Activated CD4-positive, alpha-beta T cell treated with anti-CD3 and anti-CD28 coated beads for 36 hours (primary cell): Measurements from ENCODE around the gene APCDD1L. TPM values are rescaled to one million over a fixed set of nuclear protein-coding genes. Genes with fewer than 3 reads are reported as not detected.

Experiments
- ATAC-seq: fragments of 200-7000 bp; cut with Tn5 transposase; one replicate; pipeline ENCODE4 v1.10.0; 2021; ENCODE audit warnings: mild to moderate bottlenecking, moderate library complexity
- CTCF ChIA-PET: fragments of 350-600 bp; sonication (Branson Sonifier 250); formaldehyde crosslinking; loops from one replicate; lab custom pipeline; 2021; ENCODE audit warnings: antibody characterized with exemption; lab: Charles Lee
- POLR2A ChIA-PET: fragments of 350-600 bp; sonication (Branson Sonifier 250); formaldehyde crosslinking; loops from one replicate; lab custom pipeline; 2021; ENCODE audit warnings: antibody characterized with exemption, inconsistent platforms; lab: Charles Lee
- DNase-seq: peaks from one replicate; pipeline ENCODE4 v3.0.0-alpha.2; 2020
- H3K27ac Mint-ChIP-seq: one replicate; pipeline ENCODE4 v1.8.0; 2021; ENCODE audit warnings: mixed read lengths
- H3K27me3 Mint-ChIP-seq: one replicate; pipeline ENCODE4 v1.8.0; 2021; ENCODE audit warnings: mixed read lengths
- H3K36me3 Mint-ChIP-seq: one replicate; pipeline ENCODE4 v1.8.0; 2021; ENCODE audit warnings: low read depth, mixed read lengths
- H3K4me1 Mint-ChIP-seq: one replicate; pipeline ENCODE4 v1.8.0; 2021; ENCODE audit warnings: mixed read lengths
- H3K4me3 Mint-ChIP-seq: one replicate; pipeline ENCODE4 v1.8.0; 2021; ENCODE audit warnings: mild to moderate bottlenecking, moderate library complexity, mixed read lengths
- H3K9me3 Mint-ChIP-seq: one replicate; pipeline ENCODE4 v1.8.0; 2021; ENCODE audit warnings: low read depth, mixed read lengths
- intact Hi-C, 2 experiments: fragments of 100-400 bp; cut with DNase I in 1 of 2; cut with micrococcal nuclease in 1 of 2; formaldehyde crosslinking; loops; one replicate each; pipeline versions ENCODE4 v1.14.2 to v1.15.1; 2022 to 2024; cut with DNase I, micrococcal nuclease
- total RNA-seq, 2 experiments: library from RNA; stranded (reverse); gene quantifications; one replicate each; pipeline ENCODE4 v1.2.3, GENCODE V29; 2021

Gene APCDD1L
- total RNA-seq, 2 experiments from 2014 or later, result not detected

GRCh38 chr20:58481481-58482021, 33.6 kb downstream of the APCDD1L start:
- peak; percentile 82 for DNase-seq
- Mint-ChIP-seq H3K4me3 (no peak overlapping the region), H3K4me1 (no peaks in the 10 kb centered on the region), H3K9me3 (peaks cover 16% of the 10 kb centered on the region), H3K36me3 (peaks cover 5% of the 10 kb centered on the region), H3K27ac (no peak overlapping the region), H3K27me3 (peaks cover 15% of the 10 kb centered on the region)
- intact Hi-C loops, result loop anchor here (1.0 to 10.0 kb wide), 7 partner anchors 169 to 593 kb away; partner anchors contain the start of genes NPEPL1 (in 1 of the 2) and STX16 (in 1 of the 2)
- POLR2A ChIA-PET, result interaction anchor here (0.7 kb wide), 1 partner anchor 20 kb away, joined by 3 read pairs; no protein-coding TSS in a partner anchor
- peak; percentile 78 for ATAC-seq
- CTCF ChIA-PET, result interaction anchor here (0.5 to 2.1 kb wide), 31 partner anchors 8 to 1014 kb away, joined by 3 to 11 read pairs (median 4); partner anchors contain the start of gene GNAS

GRCh38 chr20:58480551-58481336, 34.5 kb downstream of the APCDD1L start:
- H3K27me3 Mint-ChIP-seq, result peaks cover 10% of the 10 kb centered on the region
- ChIA-PET CTCF (interaction anchor here (0.7 to 2.1 kb wide), 22 partner anchors 7 to 1015 kb away, joined by 3 to 11 read pairs (median 4); partner anchors contain the start of gene GNAS), POLR2A (no interaction called here)
- H3K27ac Mint-ChIP-seq, result no peak overlapping the region
- H3K4me1 Mint-ChIP-seq, result no peaks in the 10 kb centered on the region
- no peaks in the 10 kb centered on the region for H3K36me3 Mint-ChIP-seq
- H3K4me3 Mint-ChIP-seq, result no peak overlapping the region
- ATAC-seq, result no peak
- H3K9me3 Mint-ChIP-seq, result peaks cover 9% of the 10 kb centered on the region
- intact Hi-C loops, result loop anchor here (1.0 to 10.0 kb wide), 7 partner anchors 170 to 594 kb away; partner anchors contain the start of genes NPEPL1 (in 1 of the 2) and STX16 (in 1 of the 2)
- DNase-seq, result no peak

GRCh38 chr20:58479726-58480440, 35.3 kb downstream of the APCDD1L start:
- ChIA-PET POLR2A (no interaction called here), CTCF (interaction anchor here (0.7 to 2.1 kb wide), 7 partner anchors 24 to 400 kb away, joined by 3 to 7 read pairs (median 4); no protein-coding TSS in a partner anchor)
- H3K4me1 Mint-ChIP-seq, result no peaks in the 10 kb centered on the region
- H3K27me3 Mint-ChIP-seq, result peaks cover 10% of the 10 kb centered on the region
- no peak overlapping the region for H3K27ac Mint-ChIP-seq
- H3K4me3 Mint-ChIP-seq, result no peak overlapping the region
- H3K36me3 Mint-ChIP-seq, result no peaks in the 10 kb centered on the region
- H3K9me3 Mint-ChIP-seq, result peaks cover 8% of the 10 kb centered on the region
- ATAC-seq, result no peak
- DNase-seq, result no peak
- intact Hi-C loops, result loop anchor here (5.0 to 10.0 kb wide), 3 partner anchors 172 to 595 kb away; partner anchors contain the start of gene STX16 (in 1 of the 2)

DNA sequence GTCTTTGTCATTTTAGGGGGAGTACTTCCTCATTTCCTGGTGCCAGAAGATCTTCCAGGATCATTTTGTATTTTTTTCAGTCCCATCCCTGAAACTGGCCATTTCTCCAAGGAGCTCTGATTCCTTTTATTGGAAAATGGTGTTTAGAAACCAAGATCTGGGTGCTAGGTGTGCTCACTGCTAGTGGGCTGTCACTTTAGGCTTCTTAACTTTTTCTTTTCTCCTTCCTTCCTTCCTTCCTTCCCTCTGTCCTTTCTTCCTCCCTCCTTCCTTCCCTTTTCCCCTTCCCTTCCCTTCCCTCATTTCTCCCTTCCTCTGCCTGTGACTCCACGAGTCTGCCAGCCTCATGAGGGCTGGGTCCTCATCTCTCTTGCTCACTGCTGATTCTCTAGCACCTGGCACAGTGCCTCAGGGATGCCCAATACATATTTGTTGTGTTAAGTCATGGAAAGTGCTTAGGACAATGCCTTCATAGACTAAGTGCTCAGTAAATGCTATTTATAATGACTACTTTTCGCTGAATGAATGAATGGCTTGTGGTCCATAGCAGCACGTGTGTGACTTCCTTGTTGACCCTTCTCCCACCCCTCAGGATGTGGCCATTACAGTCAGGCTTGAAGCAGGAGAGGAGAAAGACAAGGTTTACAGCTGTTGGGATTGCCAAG, 36.9 kb downstream of the APCDD1L start:
- Mint-ChIP-seq H3K9me3 (peaks cover 6% of the 10 kb centered on the region), H3K4me1 (no peaks in the 10 kb centered on the region), H3K36me3 (no peaks in the 10 kb centered on the region), H3K4me3 (no peak overlapping the region), H3K27ac (no peak overlapping the region), H3K27me3 (peaks cover 10% of the 10 kb centered on the region)
- POLR2A ChIA-PET, result no interaction called here
- CTCF ChIA-PET, result interaction anchor here (0.6 to 1.6 kb wide), 3 partner anchors 33 to 856 kb away, joined by 3 to 5 read pairs (median 5); no protein-coding TSS in a partner anchor
- ATAC-seq (no peak), DNase-seq (no peak)
- intact Hi-C loops, result no loop called here

DNA sequence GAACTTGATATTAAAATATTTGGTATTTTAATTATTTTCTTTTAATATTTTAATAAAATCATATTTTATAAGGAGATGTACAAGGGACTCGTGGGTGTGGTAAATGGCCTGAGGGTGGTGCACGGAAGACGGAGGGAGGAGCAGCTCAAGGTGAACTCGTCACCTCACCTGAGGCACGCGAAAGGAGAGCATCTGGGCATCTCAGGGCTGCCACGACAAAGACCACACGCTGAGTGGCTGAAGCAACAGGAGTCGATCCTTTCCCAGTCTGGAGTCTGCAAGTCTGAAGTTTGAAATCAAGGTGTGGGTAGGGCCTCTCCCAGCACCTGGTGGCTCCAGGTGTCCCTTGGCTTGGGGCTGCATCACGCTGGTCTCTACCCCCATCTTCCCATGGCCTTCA, 39.7 kb downstream of the APCDD1L start:
- intact Hi-C loops, result no loop called here
- POLR2A ChIA-PET, result no interaction called here
- CTCF ChIA-PET, result no interaction called here
- no peak for DNase-seq
- Mint-ChIP-seq H3K36me3 (no peaks in the 10 kb centered on the region), H3K27ac (no peak overlapping the region), H3K4me1 (no peaks in the 10 kb centered on the region), H3K4me3 (no peak overlapping the region), H3K9me3 (peaks cover 6% of the 10 kb centered on the region), H3K27me3 (no peaks in the 10 kb centered on the region)
- no peak for ATAC-seq

DNA sequence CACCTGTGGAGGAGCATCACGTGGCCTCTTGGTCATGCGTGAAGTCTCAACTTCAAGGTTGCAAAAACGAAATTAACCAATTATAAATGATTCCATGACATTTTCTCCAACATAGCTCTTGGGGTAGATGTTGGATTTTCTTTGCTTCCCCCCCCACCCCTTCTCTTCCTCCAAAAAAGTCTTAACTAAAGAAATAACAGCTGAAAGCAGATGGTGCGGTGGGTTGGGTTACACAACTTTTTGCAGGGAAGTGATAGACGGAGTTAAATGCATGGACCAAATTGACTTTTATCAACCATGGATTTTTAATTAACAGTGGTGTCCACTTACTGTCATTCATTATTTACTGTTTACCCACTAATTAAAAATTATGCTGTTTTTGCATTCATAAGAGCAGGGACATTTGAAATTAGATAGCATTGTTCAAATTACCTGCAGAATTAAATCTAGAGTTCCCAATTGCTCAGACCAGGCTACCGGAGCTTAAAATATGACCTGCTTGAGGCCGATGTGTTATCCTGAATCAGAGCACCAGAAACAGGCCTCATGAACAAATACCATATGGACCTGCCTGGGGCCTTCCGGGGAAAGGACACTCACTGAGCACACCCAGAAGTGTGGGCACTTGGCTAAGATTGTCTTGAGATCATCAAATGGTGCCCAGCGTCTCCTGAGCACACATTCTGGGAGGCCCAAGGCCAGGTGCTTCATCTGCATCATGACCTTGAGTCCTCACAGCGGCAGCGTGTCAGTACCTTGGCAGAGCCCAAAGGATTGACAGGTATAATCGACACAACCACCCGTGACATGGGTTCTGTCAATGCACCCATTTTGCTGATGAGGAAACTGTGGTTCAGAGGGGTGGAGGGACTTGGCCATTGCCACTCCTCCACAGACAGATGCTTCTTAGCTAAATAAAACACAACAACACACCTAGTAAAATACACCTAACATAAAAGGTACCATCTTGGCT, 41.5 kb downstream of the APCDD1L start:
- H3K27me3 Mint-ChIP-seq, result no peaks in the 10 kb centered on the region
- no peaks in the 10 kb centered on the region for H3K36me3 Mint-ChIP-seq
- H3K27ac Mint-ChIP-seq, result no peak overlapping the region
- H3K4me1 Mint-ChIP-seq, result no peaks in the 10 kb centered on the region
- no peak for ATAC-seq
- DNase-seq, result no peak
- ChIA-PET CTCF (interaction anchor here (0.5 to 1.3 kb wide), 3 partner anchors 8 to 26 kb away, joined by 4 to 5 read pairs (median 4); no protein-coding TSS in a partner anchor), POLR2A (no interaction called here)
- intact Hi-C loops, result no loop called here
- peaks cover 6% of the 10 kb centered on the region for H3K9me3 Mint-ChIP-seq
- no peak overlapping the region for H3K4me3 Mint-ChIP-seq

DNA sequence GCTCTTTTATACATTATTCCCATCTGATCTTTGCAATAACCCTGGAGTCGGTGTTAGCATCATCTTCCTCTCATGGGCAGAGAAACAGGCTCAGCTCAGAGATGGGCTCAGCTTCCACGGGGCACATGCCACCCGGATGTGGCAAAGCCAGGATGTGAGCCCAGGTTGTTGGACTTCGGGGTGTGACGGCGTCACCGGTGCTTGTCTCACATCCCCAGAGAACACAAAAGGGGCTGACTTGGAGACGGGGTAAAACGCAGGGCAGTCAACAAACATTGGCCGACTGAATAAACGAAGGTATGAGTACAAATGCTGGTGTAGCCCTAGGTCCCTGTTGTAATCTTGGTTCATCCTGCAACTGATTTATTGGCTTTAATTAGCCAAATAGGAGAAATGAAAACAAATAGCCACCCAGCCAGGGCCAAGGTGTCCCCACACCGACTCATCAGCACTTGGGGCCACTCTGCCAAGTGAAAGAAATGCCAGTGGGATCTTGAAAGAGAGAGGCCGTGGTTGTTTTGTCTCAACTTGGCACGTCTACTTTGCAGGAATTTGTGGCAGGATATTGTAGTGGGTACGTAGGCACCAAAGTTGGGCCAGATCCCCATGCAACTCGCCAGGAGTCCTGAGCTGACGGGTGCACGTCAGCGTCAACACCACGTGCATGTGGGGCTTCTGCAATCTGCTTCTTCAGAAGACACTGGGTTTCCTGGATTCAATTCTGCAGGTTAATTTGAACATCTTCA, 42.8 kb downstream of the APCDD1L start:
- ATAC-seq, result no peak
- DNase-seq, result no peak
- intact Hi-C loops, result no loop called here
- no peak overlapping the region for H3K4me3 Mint-ChIP-seq
- H3K36me3 Mint-ChIP-seq, result no peaks in the 10 kb centered on the region
- no peaks in the 10 kb centered on the region for H3K27me3 Mint-ChIP-seq
- H3K9me3 Mint-ChIP-seq, result no peaks in the 10 kb centered on the region
- no peak overlapping the region for H3K27ac Mint-ChIP-seq
- CTCF ChIA-PET, result interaction anchor here (0.7 kb wide), 1 partner anchor 83 kb away, joined by 3 read pairs; no protein-coding TSS in a partner anchor
- no peaks in the 10 kb centered on the region for H3K4me1 Mint-ChIP-seq
- POLR2A ChIA-PET, result no interaction called here

GRCh38 chr20:58471193-58472164, 43.7 kb downstream of the APCDD1L start:
- H3K4me1 Mint-ChIP-seq, result no peaks in the 10 kb centered on the region
- POLR2A ChIA-PET, result no interaction called here

More at GRCh38 chr20:58471193-58472164, 43.7 kb downstream of the APCDD1L start:
- CTCF ChIA-PET, result no interaction called here
- no peak overlapping the region for H3K27ac Mint-ChIP-seq
- intact Hi-C loops, result no loop called here
- no peaks in the 10 kb centered on the region for H3K9me3 Mint-ChIP-seq
- no peaks in the 10 kb centered on the region for H3K36me3 Mint-ChIP-seq
- ATAC-seq (no peak), DNase-seq (no peak)
- H3K4me3 Mint-ChIP-seq, result no peak overlapping the region
- H3K27me3 Mint-ChIP-seq, result peaks cover under 1% of the 10 kb centered on the region
